Activated naive CD4-positive, alpha-beta T cell treated with anti-CD3 and anti-CD28 coated beads for 36 hours (primary cell): Measurements from ENCODE around the gene APC. TPM values are rescaled to one million over a fixed set of nuclear protein-coding genes. Genes with fewer than 3 reads are reported as not detected.
"Not testable (repeated sequence)": the region's sequence is repeated elsewhere in the genome, so short reads cannot be mapped to it uniquely, and the experiment has no call there.

ENCODE experiments used
- CTCF ChIA-PET: fragments of 350-600 bp; sonication (Branson Sonifier 250); formaldehyde crosslinking; loops from one replicate; lab custom pipeline; 2021; ENCODE audit warnings: antibody characterized with exemption; lab: Charles Lee
- DNase-seq: peaks from one replicate; pipeline ENCODE4 v3.0.0-alpha.2; 2020
- H3K27ac Mint-ChIP-seq: one replicate; pipeline ENCODE4 v1.8.0; 2021; ENCODE audit warnings: mild to moderate bottlenecking, mixed read lengths
- H3K27me3 Mint-ChIP-seq: one replicate; pipeline ENCODE4 v1.8.0; 2021; ENCODE audit warnings: low read depth, mixed read lengths
- H3K36me3 Mint-ChIP-seq: one replicate; pipeline ENCODE4 v1.8.0; 2021; ENCODE audit warnings: low read depth, mixed read lengths
- H3K4me1 Mint-ChIP-seq: one replicate; pipeline ENCODE4 v1.8.0; 2021; ENCODE audit warnings: low read depth, mixed read lengths
- H3K4me3 Mint-ChIP-seq: one replicate; pipeline ENCODE4 v1.8.0; 2021; ENCODE audit warnings: mild to moderate bottlenecking, moderate library complexity, mixed read lengths
- H3K9me3 Mint-ChIP-seq: one replicate; pipeline ENCODE4 v1.8.0; 2021; ENCODE audit warnings: mixed read lengths
- intact Hi-C: fragments of 100-400 bp; cut with micrococcal nuclease; formaldehyde crosslinking; loops from one replicate; pipeline ENCODE4 v1.15.1; 2023
- total RNA-seq, 2 experiments: library from RNA; stranded (reverse); gene quantifications; one replicate each; pipeline ENCODE4 v1.2.3, GENCODE V29; 2021

Gene APC
- total RNA-seq, 2 experiments from 2014 or later = 15.6 to 17.2 TPM

- intact Hi-C loops = no loop called here
- Mint-ChIP-seq H3K27me3 (no peaks in the 10 kb centered on the region), H3K4me3 (no peak overlapping the region), H3K36me3 (peaks cover 31% of the 10 kb centered on the region), H3K27ac (no peak overlapping the region), H3K9me3 (peaks cover 2% of the 10 kb centered on the region), H3K4me1 (peaks cover 23% of the 10 kb centered on the region)
- CTCF ChIA-PET = interaction anchor here (1.0 kb wide), 1 partner anchor 65 kb away, joined by 3 read pairs; no protein-coding TSS in a partner anchor
- no peak for DNase-seq
Measured at GRCh38 chr5:112886975-112887374, 149.3 kb downstream of the APC start.

GRCh38 chr5:112892066-112892465, 154.4 kb downstream of the APC start:
- DNase-seq, H3K27ac Mint-ChIP-seq, intact Hi-C loops, H3K4me3 Mint-ChIP-seq, H3K9me3 Mint-ChIP-seq, H3K27me3 Mint-ChIP-seq: not testable (repeated sequence)
- Mint-ChIP-seq H3K4me1 (peaks cover 20% of the 10 kb centered on the region), H3K36me3 (peaks cover 35% of the 10 kb centered on the region)
- CTCF ChIA-PET = interaction anchor here (0.7 kb wide), 1 partner anchor 44 kb away, joined by 3 read pairs; no protein-coding TSS in a partner anchor

- peak overlapping the region; percentile 33 for H3K27ac Mint-ChIP-seq
- peaks cover 15% of the 10 kb centered on the region for H3K4me1 Mint-ChIP-seq
- no peak for DNase-seq
- H3K27me3 Mint-ChIP-seq = no peaks in the 10 kb centered on the region
- intact Hi-C loops = no loop called here
- H3K4me3 Mint-ChIP-seq = no peak overlapping the region
- H3K36me3 Mint-ChIP-seq = peaks cover 34% of the 10 kb centered on the region
- peaks cover 2% of the 10 kb centered on the region for H3K9me3 Mint-ChIP-seq
- CTCF ChIA-PET = no interaction called here
Measured at GRCh38 chr5:112892776-112893175, 155.1 kb downstream of the APC start.

- peaks cover 32% of the 10 kb centered on the region for H3K36me3 Mint-ChIP-seq
- H3K27ac Mint-ChIP-seq = no peak overlapping the region
- peaks cover 6% of the 10 kb centered on the region for H3K4me1 Mint-ChIP-seq
- intact Hi-C loops = no loop called here
- CTCF ChIA-PET = interaction anchor here (0.7 to 1.1 kb wide), 2 partner anchors 8 to 79 kb away, joined by 3 read pairs; no protein-coding TSS in a partner anchor
- no peaks in the 10 kb centered on the region for H3K27me3 Mint-ChIP-seq
- no peak overlapping the region for H3K4me3 Mint-ChIP-seq
- no peak for DNase-seq
- H3K9me3 Mint-ChIP-seq = no peaks in the 10 kb centered on the region
Measured at GRCh38 chr5:112895682-112896081, 158.0 kb downstream of the APC start.

Other genes starting within 250 kb of the APC start
- 10 to 100 TPM; 43.7 to 49.6 TPM for gene SRP19, start 123.4 kb downstream of the APC start, total RNA-seq
- gene REEP5, start 184.3 kb downstream of the APC start, total RNA-seq = 10 to 100 TPM; 18.3 to 18.8 TPM
- gene DCP2, start 238.9 kb downstream of the APC start, total RNA-seq = 100 to 1,000 TPM; 129 TPM